Type B pancreatic cell (in vitro differentiated cells): ENCODE results near the gene NXPH3. TPM values are rescaled to one million over a fixed set of nuclear protein-coding genes. Genes with fewer than 3 reads are reported as not detected.
A peak's percentile ranks its signal among the peaks of the same experiment; 100 is the strongest.

Source experiments
- DNase-seq: peaks from one replicate; pipeline ENCODE4 v3.0.0; 2021; ENCODE audit warnings: mixed read lengths; ENCODE audit not compliant: unreplicated experiment; ENCODE audit errors: extremely low spot score
- H3K27ac Mint-ChIP-seq: 2 replicates; pipeline ENCODE4 v1.8.0; 2021; ENCODE audit warnings: mild to moderate bottlenecking, mixed read lengths
- H3K27me3 Mint-ChIP-seq: 2 replicates; pipeline ENCODE4 v1.8.0; 2021; ENCODE audit warnings: mixed read lengths
- H3K36me3 Mint-ChIP-seq: 2 replicates; pipeline ENCODE4 v1.8.0; 2021; ENCODE audit warnings: mixed read lengths
- H3K4me1 Mint-ChIP-seq: one replicate; pipeline ENCODE4 v1.8.0; 2021; ENCODE audit warnings: mixed read lengths; ENCODE audit not compliant: unreplicated experiment
- H3K4me3 Mint-ChIP-seq: 2 replicates; pipeline ENCODE4 v1.8.0; 2021; ENCODE audit warnings: mild to moderate bottlenecking, mixed read lengths
- H3K9me3 Mint-ChIP-seq: 2 replicates; pipeline ENCODE4 v1.8.0; 2021; ENCODE audit warnings: mixed read lengths
- total RNA-seq: library from RNA; stranded (reverse); gene quantifications from 2 replicates; pipeline ENCODE4 v1.2.1, GENCODE V29; 2021; ENCODE audit warnings: low replicate concordance
- TF ChIP-seq, protein P1 (sequence below): fragments of 200-600 bp; sonication (generic); conservative IDR thresholded peaks from 2 replicates; pipeline ENCODE4 v1.5.0; 2021; ENCODE audit warnings: antibody characterized with exemption, mild to moderate bottlenecking

The NXPH3 gene
- total RNA-seq, 1 donor from 2014 or later = 0.46 TPM

DNA sequence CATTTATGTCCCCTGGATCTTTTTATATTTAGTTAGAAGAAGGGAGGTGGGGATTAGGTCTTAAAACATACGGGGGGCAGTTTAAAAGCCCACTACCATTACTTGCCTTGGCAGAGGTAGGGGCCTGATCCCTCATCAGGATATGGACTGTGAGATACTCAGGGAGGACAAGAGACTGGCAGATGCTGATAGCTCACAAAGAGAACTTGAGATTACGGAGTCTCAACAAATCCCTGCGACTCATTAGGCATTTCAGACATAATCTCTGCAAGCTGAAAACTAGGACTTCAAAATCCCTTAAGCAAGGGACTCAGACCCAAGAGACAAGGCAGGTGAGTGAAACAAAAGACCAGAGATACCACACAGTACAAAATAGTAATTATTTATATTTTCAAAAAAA is 23.2 kb downstream of the NXPH3 start:
- Mint-ChIP-seq H3K9me3 (no peaks in the 10 kb centered on the region), H3K4me3 (no peak overlapping the region), H3K36me3 (peaks cover 47% of the 10 kb centered on the region), H3K27ac (no peak overlapping the region), H3K4me1 (peaks cover 8% of the 10 kb centered on the region), H3K27me3 (no peaks in the 10 kb centered on the region)
- TF ChIP-seq, protein P1, sequence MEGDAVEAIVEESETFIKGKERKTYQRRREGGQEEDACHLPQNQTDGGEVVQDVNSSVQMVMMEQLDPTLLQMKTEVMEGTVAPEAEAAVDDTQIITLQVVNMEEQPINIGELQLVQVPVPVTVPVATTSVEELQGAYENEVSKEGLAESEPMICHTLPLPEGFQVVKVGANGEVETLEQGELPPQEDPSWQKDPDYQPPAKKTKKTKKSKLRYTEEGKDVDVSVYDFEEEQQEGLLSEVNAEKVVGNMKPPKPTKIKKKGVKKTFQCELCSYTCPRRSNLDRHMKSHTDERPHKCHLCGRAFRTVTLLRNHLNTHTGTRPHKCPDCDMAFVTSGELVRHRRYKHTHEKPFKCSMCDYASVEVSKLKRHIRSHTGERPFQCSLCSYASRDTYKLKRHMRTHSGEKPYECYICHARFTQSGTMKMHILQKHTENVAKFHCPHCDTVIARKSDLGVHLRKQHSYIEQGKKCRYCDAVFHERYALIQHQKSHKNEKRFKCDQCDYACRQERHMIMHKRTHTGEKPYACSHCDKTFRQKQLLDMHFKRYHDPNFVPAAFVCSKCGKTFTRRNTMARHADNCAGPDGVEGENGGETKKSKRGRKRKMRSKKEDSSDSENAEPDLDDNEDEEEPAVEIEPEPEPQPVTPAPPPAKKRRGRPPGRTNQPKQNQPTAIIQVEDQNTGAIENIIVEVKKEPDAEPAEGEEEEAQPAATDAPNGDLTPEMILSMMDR = no peak
- no peak for DNase-seq

DNA sequence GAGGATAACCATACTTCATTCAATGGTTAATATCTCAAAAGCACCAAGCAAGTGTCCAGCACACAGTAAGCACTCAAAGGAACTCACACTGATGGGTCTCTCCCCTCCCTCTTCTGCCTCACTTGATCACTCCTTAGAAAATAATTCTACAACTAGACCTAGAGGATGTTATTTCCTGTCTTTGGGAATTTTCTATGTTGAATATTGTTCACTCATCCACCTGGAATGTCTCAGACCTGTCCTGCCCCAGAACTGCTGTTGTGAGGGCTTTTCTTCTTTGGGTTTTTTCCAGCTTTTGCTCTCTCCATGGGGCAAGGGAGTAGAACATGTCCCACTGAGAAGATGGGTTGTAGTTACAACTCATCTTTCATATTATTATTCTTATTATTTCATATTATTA is 25.3 kb downstream of the NXPH3 start:
- Mint-ChIP-seq H3K27me3 (no peaks in the 10 kb centered on the region), H3K4me3 (no peak overlapping the region), H3K27ac (no peak overlapping the region), H3K4me1 (peaks cover 8% of the 10 kb centered on the region), H3K9me3 (no peaks in the 10 kb centered on the region), H3K36me3 (peaks cover 53% of the 10 kb centered on the region)
- DNase-seq = no peak
- TF ChIP-seq, protein P1 = no peak

GRCh38 chr17:49602783-49603182 is 27.1 kb downstream of the NXPH3 start:
- H3K9me3 Mint-ChIP-seq = no peaks in the 10 kb centered on the region
- no peak overlapping the region for H3K4me3 Mint-ChIP-seq
- H3K27me3 Mint-ChIP-seq = no peaks in the 10 kb centered on the region
- no peak for DNase-seq
- H3K36me3 Mint-ChIP-seq = peaks cover 49% of the 10 kb centered on the region
- H3K4me1 Mint-ChIP-seq = no peaks in the 10 kb centered on the region
- TF ChIP-seq, protein P1 = no peak
- no peak overlapping the region for H3K27ac Mint-ChIP-seq

DNA sequence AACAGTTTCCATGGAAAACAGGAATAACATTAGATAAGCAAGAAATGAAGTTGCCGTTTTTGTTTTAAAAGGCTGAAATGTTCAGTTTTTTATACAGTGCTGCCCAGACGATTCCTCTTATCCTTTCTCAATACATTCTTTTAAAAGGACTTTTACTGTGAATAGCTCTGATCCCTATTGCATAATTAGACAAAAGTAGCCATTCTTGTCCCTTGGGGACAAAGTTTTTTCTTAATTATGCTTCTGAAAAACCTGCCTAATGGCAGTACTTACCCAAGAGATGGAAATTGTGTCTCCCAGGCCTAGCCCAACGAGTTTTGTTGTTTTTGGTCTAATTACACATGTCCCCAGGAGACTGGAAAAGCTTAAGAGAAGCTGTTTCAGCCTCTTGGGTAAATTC is 27.6 kb downstream of the NXPH3 start:
- Mint-ChIP-seq H3K4me3 (no peak overlapping the region), H3K4me1 (no peaks in the 10 kb centered on the region), H3K36me3 (peaks cover 47% of the 10 kb centered on the region), H3K27ac (no peak overlapping the region), H3K9me3 (no peaks in the 10 kb centered on the region), H3K27me3 (no peaks in the 10 kb centered on the region)
- TF ChIP-seq, protein P1 = no peak
- DNase-seq = no peak

DNA sequence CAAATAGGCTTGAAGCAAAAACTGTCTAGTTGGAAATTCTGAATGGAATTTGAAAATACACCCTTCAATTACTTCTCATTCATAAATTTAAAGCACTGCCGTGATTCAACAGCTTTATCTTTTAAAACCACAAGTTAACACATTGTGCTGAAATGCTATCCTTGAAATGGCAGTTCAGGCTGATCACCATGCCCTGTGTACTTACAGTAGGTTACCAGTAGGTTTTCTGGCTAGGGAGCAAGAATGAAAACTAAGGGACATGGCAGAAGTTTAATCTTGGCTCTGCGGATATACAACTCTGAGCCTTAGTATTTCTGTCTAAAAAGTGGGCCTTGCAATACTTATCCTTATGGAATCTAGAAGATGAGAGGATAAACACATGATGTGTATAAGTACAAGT is 28.0 kb downstream of the NXPH3 start:
- no peaks in the 10 kb centered on the region for H3K4me1 Mint-ChIP-seq
- no peaks in the 10 kb centered on the region for H3K27me3 Mint-ChIP-seq
- peaks cover 44% of the 10 kb centered on the region for H3K36me3 Mint-ChIP-seq
- H3K4me3 Mint-ChIP-seq = no peak overlapping the region
- H3K27ac Mint-ChIP-seq = no peak overlapping the region
- no peak for DNase-seq
- no peaks in the 10 kb centered on the region for H3K9me3 Mint-ChIP-seq
- TF ChIP-seq, protein P1 = peak; percentile 40

DNA sequence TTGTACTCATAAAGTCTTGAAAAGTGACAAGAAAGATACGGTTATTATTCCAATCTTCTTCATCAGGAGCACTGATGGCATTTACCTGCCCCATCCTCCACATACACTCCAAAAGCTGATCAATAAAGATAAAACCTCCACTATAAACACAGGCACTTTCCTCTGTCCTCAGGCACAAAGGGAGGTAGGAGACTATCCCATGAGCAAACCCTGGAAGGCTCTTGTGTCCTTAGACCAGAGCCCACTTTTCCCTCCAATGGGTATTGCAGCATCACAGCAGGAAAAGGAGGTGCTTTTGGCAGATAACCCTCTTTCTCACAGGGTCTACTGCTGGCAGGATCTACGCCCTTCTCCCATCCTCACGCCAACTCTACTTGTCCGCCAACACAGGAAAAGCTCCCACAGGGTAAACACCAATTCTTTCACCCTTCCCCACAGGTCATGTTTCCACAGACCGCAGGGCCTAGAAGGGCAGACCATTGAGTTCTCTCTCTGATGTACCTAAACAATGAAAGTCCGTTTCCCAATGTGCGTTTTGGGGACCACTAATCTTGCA is 28.7 kb downstream of the NXPH3 start:
- no peak overlapping the region for H3K27ac Mint-ChIP-seq
- no peaks in the 10 kb centered on the region for H3K4me1 Mint-ChIP-seq
- no peaks in the 10 kb centered on the region for H3K27me3 Mint-ChIP-seq
- peaks cover 40% of the 10 kb centered on the region for H3K36me3 Mint-ChIP-seq
- no peaks in the 10 kb centered on the region for H3K9me3 Mint-ChIP-seq
- TF ChIP-seq, protein P1 = no peak
- DNase-seq = no peak
- no peak overlapping the region for H3K4me3 Mint-ChIP-seq
